Erythroblast (primary cell): Measurements from ENCODE around the gene RNF144A.

Experiments used
- GATA1 ChIP-seq: IDR thresholded peaks from 2 replicates; pipeline ENCODE4 v1.6.1; 2011; ENCODE audit warnings: low read depth, mild to moderate bottlenecking, control low read depth, low read length, moderate library complexity
- POLR2A ChIP-seq: IDR thresholded peaks from 2 replicates; pipeline ENCODE4 v1.6.1; 2011; ENCODE audit warnings: mild to moderate bottlenecking, low read length

- no peak for TF ChIP-seq POLR2A
- no peak for TF ChIP-seq GATA1
Observed at GRCh38 chr2:6885551-6885950, 31.7 kb upstream of the RNF144A start.
